HG02610 (cell line): ENCODE data around the gene USH2A.
"Not testable (repeated sequence)": the region's sequence is repeated elsewhere in the genome, so short reads cannot be mapped to it uniquely, and the experiment has no call there.

Experiments used
- ATAC-seq: cut with Tn5 transposase; IDR thresholded peaks from one replicate; pipeline ENCODE4 v1.9.1; 2021; ENCODE audit warnings: mild to moderate bottlenecking, moderate library complexity; ENCODE audit not compliant: unreplicated experiment

USH2A gene

GRCh38 chr1:216054600-216054999 lies 368.6 kb downstream of the USH2A start:
- no peak for ATAC-seq

GRCh38 chr1:216051071-216051470 lies 372.2 kb downstream of the USH2A start:
- ATAC-seq = no peak

- no peak for ATAC-seq
These were observed 373.4 kb downstream of the USH2A start for GRCh38 chr1:216049741-216050430.

- no peak for ATAC-seq
These were observed 375.3 kb downstream of the USH2A start for GRCh38 chr1:216047811-216048572.

- no peak for ATAC-seq
These were observed 376.9 kb downstream of the USH2A start for GRCh38 chr1:216046336-216046735.

GRCh38 chr1:216045400-216045799 lies 377.8 kb downstream of the USH2A start:
- no peak for ATAC-seq

GRCh38 chr1:216044538-216044937 lies 378.7 kb downstream of the USH2A start:
- ATAC-seq = no peak

GRCh38 chr1:216034506-216034905 lies 388.7 kb downstream of the USH2A start:
- ATAC-seq = no peak

GRCh38 chr1:216032961-216033614 lies 390.2 kb downstream of the USH2A start:
- ATAC-seq = no peak

- peak; percentile 38 for ATAC-seq
These were observed 391.0 kb downstream of the USH2A start for GRCh38 chr1:216032284-216032683.

GRCh38 chr1:216028631-216029030 lies 394.6 kb downstream of the USH2A start:
- ATAC-seq = no peak

- no peak for ATAC-seq
These were observed 398.7 kb downstream of the USH2A start for GRCh38 chr1:216024546-216024945.

- ATAC-seq = no peak
These were observed 402.4 kb downstream of the USH2A start for GRCh38 chr1:216020743-216021345.

GRCh38 chr1:216015116-216015515 lies 408.1 kb downstream of the USH2A start:
- ATAC-seq = no peak

- no peak for ATAC-seq
These were observed 409.2 kb downstream of the USH2A start for GRCh38 chr1:216014086-216014485.

- ATAC-seq = not testable (repeated sequence)
These were observed 413.8 kb downstream of the USH2A start for GRCh38 chr1:216009456-216009855.

GRCh38 chr1:216005916-216006315 lies 417.3 kb downstream of the USH2A start:
- ATAC-seq = peak; percentile 98

- peak; percentile 49 for ATAC-seq
These were observed 430.6 kb downstream of the USH2A start for GRCh38 chr1:215992620-215993019.

GRCh38 chr1:215987092-215987875 lies 436.0 kb downstream of the USH2A start:
- no peak for ATAC-seq

- no peak for ATAC-seq
These were observed 436.8 kb downstream of the USH2A start for GRCh38 chr1:215986401-215986800.

GRCh38 chr1:215983680-215984079 lies 439.6 kb downstream of the USH2A start:
- ATAC-seq = no peak
